Activated T-cell treated with anti-CD3 and anti-CD28 coated beads for 1 hour (primary cell): ENCODE results near the gene XKRX.

Experiments
- DNase-seq: peaks from one replicate; pipeline ENCODE4 v3.0.0-alpha.2; 2020; ENCODE audit warnings: low read depth

The XKRX gene

GRCh38 chrX:100895365-100896075, 33.2 kb downstream of the XKRX start:
- no peak for DNase-seq

DNA sequence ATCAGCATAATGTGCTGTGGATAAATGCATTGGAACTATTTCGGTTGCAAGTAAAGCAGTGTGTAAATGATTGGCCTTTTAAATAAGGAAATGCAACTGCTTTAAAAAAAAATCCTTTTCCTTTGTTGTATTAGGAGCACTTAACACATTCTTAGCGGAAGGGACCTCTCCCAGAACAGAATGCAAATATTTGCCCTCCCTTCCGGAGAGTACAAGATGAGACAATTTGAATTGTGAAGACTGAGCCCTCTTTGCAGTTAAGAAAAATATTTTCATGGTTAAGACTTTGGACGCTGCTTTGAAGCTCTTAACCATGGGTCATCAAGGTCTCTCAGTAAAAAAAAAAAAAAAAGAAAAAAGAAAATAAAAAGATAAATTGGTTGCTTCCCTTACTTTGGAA, 45.1 kb downstream of the XKRX start:
- DNase-seq, result no peak

- no peak for DNase-seq
These were observed 48.3 kb downstream of the XKRX start for GRCh38 chrX:100880368-100880767.

DNA sequence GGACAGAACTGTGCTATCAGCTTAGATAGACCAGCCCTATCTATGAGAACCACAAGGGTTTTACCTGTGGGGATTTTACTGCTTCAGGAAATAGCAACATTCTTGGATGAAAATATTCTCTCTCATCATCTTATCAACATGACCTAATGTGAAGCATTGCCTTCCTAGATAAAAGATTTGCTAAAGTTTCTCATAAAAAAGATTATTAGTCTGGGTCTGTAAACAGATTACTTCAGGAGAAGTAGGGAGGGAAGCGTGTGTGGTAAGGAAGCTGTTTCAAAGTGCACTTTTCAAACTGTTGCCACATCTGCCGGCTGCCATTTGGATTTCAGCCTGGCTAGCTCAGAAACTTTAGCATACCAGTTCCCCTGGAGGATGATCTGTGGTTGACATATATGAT, 54.4 kb downstream of the XKRX start, which contains the start of gene NOX1:
Gene NOX1 (minus strand): TSS at position 35 of the 400 bp plus-strand sequence. CDS start 220 bp downstream, outside the sequence.
- no peak for DNase-seq

GRCh38 chrX:100871594-100872560, 56.8 kb downstream of the XKRX start:
- no peak for DNase-seq

- DNase-seq, result no peak
These were observed 58.2 kb downstream of the XKRX start for GRCh38 chrX:100870527-100870926.

GRCh38 chrX:100868273-100868672, 60.4 kb downstream of the XKRX start:
- DNase-seq, result no peak

GRCh38 chrX:100864657-100865391, 63.9 kb downstream of the XKRX start:
- no peak for DNase-seq
